ENCODE data around the gene DCAF12. TPM values are rescaled to one million over a fixed set of nuclear protein-coding genes. Genes with fewer than 3 reads are reported as not detected.

Gene DCAF12
- 34.1 to 42.4 TPM (median 39.2 TPM) in 5 replicates for total RNA-seq (2022; extraction: Qiagen RNA extraction)

DNA sequence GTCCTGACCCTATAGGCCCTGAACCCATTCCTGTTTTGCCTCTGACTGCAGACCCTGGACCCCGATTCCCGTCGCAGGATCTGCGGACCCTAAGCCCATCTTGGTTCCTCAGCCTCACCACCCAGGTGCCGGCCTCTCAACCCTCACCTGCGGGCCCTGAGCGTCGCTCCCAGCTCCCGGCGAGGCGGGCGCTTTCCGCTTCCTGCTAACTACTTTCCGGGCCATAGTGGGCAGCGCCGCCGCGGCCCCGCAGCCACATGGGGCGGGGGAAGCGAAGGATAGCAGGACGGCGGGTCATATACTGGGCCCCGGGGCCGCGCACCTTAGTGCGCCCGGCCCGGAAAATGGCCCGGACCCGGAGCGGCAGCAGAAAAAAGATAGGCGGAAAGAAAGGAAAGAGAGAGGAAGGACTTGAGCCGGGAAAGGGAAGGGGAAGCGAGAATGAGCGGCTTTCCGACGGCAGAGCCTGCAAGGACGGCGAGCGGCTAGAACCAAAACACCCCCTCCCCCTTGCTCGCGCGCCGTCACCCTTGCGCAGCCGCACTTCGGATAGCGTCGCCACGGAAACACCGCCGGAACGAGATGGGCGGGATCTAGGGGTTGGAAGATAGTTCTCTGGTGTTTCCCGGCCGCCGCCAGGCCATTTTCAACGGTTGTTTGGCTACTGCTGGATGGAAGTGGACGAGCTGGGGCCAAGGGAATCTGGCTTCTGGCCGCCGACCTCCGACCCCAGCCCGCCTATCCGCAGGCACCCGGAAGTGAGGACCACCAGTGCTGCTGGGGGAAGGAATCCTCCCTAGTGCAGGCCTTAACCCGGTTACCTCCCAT lies at the start of gene DCAF12:
TSS of gene DCAF12 (minus strand) at position 492 of the 828 bp plus-strand sequence. CDS start at position 225, 267 bp downstream.

DNA sequence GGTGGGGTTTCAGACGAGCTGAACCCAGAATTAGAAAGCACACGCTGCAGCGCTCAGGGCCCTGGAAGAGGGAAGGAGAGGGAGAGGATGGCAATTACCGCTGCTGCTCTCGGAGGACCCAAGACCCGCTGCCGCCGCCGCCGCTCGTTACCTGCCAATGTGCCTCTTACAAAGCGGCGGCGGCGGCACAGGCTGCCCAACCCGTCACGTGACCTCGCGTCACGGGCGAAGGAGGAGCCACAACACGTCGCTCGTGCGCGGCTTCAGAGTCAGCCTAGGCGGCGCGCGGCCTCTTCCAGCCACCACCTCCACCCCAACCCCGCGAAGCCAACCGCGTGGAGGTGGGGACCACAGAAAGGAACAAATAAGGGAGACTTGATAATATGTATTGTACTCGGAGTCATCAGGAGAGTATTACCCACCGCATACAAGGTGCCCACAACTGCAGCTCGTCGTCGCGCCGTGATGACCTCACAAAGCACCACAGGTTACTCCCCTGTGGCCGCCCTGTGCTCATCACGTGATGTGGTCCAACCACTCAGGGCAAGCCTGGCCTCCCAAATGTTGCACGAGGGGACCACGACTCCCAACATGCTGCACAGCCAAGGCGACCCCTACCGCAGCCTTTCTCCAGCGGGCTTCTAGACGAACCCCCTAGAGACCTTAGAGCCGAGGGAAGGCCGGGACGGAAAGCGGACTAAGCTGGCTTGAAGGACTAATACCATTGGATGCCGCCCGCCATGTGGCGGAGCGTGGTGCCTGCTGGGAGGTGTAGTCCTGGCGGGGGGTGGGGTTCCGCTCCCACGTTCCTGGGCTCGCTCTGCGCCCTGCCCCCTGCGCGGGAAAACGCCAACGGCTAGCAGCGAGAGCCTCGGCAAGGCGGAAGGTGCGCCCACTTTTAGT lies 77.5 kb downstream of the DCAF12 start, which contains the start of gene UBAP2:
TSS of gene UBAP2 (minus strand) at position 161 of the 903 bp plus-strand sequence. CDS start 31,739 bp downstream, outside the sequence.

Other genes starting within 250 kb of the DCAF12 start
- gene UBAP2, start 77.8 kb downstream of the DCAF12 start, total RNA-seq (2022; extraction: Qiagen RNA extraction) = 38.2 to 45.6 TPM (median 43.1 TPM) in 5 replicates
- gene UBAP1, start 52.3 kb upstream of the DCAF12 start, total RNA-seq (2022; extraction: Qiagen RNA extraction) = 45.8 to 53.4 TPM (median 48.7 TPM) in 5 replicates
- 2.7 to 3.7 TPM (median 3.4 TPM) in 5 replicates for gene KIF24, start 202.6 kb upstream of the DCAF12 start, total RNA-seq (2022; extraction: Qiagen RNA extraction)
- 22.5 to 26.7 TPM (median 25.4 TPM) in 5 replicates for gene NUDT2, start 202.9 kb upstream of the DCAF12 start, total RNA-seq (2022; extraction: Qiagen RNA extraction)

Measured in A549 treated with Mapracorat at 1 μM for 4 hours (cell line).